TTC549 (cell line): ENCODE data around the gene USP36.
"Not testable (repeated sequence)": the region's sequence is repeated elsewhere in the genome, so short reads cannot be mapped to it uniquely, and the experiment has no call there.

Experiments used
- FAIRE-seq: peaks from 2 replicates; lab custom pipeline; 2012; peaks lifted over from hg19 to GRCh38; lab: Jason Lieb, UNC

Gene USP36

DNA sequence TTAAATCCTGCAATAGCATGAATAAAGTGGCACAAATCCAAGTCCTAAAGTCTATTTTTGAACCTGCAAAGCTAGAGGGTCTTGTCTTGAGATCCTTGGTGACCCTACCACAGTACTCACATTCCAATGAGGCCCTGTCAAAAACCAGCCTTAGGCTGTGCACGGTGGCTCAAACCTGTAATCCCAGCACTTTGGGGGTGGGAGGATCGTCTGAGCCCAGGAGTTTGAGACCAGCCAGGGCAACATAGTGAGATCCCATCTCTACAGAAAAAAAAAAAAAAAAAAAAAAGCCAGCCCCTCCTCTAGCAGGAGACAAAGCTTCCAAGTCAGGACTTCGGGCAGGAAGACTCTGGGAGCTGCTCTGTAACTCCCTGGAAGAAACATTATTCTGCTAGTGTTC is 74.8 kb downstream of the USP36 start:
- no peak for FAIRE-seq

DNA sequence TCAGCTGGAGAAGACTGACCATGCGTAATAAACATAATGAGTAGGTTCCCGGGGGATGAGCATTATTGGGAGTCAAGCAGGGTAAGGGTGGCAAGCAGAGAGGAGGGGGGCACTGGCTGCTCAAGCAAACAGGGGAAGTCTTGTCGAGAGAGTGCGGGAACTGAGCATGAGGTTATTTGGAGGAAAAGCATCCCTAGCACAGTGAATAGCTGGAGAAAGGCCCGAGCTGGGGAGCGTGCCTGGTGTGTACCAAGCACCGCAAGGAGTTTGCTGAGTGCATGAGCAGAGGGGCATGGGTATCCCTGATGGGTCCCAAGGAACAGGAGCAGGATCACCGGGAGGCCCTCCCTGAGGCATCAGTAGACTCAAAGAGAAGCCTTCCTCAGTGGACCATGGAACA is 75.7 kb downstream of the USP36 start:
- no peak for FAIRE-seq

DNA sequence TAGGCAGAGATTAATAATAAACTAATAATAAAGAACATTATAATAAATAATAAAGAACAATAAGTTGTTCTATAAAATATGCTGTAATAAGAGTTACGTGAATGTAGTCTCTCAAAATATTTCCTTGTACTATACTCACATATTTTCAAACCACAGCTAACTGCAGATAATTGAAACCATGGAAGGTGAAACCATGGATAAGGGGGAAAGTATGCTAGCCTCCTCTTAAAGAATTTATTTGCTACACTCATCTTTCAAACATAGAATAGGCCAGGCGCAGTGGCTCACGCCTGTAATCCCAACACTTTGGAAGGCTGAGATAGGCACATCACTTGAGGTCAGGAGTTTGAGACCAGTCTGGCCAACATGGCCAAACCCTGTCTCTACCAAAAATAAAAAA is 77.1 kb downstream of the USP36 start:
- no peak for FAIRE-seq

DNA sequence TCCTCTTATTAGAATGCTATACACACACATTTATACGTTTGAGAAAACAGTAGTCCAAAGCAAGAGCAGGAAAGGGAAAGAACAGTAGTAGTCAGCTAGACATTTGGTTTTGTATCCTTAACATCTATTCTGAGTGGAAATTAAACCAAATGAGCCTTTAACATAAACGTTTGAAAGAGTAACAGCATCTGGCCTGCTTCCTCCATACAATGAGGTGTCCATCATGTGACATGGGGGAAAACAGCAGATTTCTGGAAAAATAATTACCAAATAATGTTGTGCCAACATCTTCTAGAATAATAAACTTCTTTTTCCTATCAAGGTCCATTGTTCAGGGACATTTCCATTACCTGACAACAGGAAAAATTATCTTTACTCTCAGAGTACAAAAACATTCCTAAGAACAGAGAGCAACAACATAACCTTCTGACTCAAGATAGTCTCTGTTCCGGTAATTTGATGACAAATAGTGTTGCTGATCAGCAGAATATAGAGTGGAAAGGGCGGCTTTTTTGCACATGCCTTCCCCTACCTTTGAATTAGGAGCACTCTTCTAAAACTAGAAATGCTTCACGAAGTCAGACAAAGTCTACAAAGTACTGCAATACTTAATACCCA is 78.7 kb downstream of the USP36 start:
- no peak for FAIRE-seq

DNA sequence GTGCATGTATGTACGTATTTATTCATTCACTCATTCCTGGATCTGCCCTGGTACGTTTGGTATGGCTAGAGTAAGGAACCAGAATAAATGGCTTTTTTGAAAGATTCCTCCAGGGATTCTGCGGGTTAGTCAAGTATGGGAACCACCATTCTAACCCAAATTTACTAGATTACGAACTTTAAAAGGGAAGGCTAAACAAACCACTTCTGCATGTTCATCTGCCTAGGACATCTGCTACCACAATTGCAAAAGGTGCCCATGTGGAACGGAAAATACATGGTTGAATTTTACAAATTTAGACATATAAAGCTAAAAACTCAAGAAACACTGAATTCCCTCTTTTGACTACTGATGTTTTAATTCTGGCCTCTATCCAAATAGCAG is 80.7 kb downstream of the USP36 start:
- no peak for FAIRE-seq

DNA sequence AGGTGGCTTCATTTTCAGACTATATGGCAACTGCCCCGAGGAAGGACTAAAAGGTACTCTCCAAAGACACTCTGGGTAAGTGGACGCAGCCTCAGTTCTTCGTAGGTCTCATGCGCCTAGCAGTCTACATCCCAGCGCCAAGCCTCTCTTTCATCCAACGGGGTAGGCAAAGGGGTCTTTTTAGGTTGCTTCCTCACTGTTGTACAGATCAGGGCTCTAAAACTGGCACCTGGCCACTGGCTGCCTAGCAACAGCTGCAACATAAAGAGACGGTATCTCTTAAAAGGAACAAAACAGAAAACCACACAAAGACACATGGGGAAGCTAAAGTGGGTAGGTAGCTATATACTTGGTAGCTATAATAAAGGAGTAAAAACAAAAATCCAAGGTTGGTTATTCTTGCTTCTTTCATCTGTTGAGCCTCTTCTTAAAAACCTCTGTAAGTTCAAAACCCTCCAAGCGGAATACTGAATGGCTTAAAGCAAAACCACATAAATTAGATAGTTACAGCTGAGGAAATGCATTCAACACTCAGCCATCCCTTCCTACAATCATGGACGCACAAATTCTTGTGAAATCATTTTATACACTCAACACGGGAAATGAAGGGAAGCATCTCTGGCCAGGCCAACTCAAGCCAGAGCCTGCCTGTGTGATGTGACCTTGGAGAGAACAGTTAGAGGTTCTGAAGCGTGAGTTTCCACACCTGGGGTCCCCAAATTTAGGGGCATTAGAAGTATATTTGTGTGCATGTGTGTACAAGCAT is 81.2 kb downstream of the USP36 start:
- FAIRE-seq = no peak

DNA sequence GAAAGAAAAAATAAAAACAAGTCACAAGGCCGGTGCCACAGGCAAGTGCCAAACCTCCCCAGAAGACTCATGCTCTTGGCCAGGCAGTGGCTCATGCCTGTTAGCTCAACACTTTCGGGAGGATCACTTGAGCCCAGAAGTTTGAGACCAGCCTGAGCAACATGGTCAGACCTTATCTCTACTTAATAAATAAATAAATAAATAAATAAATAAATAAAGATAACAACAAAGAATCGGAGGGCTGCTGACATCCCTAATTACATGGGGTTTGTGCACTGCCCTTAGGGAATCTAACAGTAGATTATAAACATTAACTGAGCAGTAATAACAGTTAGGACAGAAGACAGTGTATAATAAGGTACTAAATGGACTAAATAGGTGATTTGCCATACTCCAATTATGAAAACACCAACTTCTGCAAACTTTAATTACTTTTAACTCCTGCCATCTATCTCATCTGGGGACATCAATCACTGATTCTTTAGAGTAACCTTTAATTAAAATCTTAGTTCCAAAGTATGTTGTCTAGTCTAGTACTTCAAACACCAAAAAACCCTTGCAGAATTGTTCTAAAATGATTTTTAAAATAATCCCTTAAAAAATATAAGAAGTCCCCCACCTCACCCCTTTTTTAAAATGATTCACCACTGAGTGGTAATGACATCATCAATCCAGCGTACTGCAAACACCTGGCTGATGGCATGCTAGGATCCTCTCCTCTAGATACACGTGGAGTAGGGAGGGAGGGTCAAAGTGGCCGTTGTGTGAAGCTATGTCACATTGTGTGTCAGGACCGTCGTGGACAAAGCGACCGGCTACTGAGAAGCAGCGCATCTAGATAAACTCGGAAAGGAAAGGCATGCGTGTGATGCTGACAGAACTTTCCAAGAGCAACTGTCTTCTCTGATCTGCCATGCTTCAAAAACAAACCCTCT is 87.0 kb downstream of the USP36 start:
- no peak for FAIRE-seq

DNA sequence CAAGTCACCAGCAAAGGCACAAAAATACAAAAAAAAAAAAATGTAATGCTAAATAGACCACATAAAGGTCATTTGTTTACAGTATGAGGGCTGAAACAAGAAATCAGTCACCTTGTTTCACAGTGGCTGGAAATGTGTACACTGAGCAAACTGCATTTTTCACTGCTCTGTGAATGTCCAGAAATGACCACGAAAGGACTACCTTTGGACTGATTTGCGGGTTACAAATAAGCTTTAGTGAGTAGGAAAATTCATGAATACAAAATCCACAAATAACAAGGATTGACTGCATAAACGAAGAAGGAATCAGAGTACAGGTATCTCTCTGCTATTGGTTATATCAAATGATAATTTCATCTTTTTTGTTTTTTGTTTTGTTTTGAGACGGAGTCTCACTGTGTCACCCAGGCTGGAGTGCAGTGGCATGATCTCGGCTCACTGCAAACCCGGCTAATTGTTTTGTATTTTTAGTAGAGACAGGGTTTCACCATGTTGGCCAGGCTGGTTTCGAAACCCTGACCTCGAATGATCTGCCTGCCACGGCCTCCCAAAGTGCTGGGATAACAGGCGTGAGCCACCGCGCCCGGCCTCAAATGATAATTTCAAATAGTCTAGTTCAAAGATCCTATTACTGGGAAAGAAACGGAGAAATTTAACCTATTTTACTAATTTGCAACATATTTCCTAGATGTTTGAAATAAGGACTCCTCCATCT is 89.0 kb downstream of the USP36 start:
- no peak for FAIRE-seq

DNA sequence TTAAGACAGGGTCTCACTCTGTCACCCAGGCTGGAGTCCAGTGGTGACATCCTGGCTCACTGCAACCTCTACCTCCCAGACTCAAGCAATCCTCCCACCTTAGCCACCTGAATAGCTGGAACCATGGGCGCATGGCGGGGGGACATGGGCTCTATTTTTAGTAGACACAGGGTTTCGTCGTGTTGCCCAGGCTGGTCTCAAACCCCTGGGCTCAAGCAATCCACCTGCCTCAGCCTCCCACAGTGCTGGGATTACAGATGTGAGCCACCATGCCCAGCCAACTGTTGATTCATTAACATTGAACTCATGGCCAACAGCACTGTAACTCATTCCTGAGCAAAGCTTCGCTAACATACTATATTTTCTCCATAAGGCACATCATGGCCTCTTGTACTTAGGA is 89.6 kb downstream of the USP36 start:
- not testable (repeated sequence) for FAIRE-seq

DNA sequence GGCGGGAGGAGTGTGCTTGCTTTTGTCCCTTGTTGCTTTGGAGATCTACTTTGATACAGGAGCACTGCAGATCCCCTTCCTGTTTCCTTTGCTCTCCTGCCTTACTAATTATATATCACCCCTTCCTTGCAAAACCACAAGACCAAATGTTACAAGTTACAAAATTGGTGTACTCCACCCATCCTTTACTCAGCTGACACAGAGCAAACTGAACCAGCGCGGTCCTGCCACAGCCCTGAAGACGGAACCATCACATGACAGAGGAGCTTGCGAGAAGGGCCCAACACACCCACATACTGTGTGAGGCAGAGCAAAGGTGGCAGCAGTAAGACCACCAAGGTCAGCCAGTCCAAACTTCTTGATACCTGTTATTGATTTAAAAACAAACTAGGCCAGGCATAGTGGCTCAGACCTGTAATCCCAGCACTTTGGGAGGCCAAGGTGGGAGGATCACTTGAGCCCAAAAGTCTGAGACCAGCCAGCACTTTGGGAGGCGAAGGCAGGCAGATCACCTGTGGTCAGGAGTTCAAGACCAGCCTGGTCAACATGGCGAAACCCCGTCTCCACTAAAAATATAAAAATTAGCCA is 91.8 kb downstream of the USP36 start:
- FAIRE-seq = no peak

DNA sequence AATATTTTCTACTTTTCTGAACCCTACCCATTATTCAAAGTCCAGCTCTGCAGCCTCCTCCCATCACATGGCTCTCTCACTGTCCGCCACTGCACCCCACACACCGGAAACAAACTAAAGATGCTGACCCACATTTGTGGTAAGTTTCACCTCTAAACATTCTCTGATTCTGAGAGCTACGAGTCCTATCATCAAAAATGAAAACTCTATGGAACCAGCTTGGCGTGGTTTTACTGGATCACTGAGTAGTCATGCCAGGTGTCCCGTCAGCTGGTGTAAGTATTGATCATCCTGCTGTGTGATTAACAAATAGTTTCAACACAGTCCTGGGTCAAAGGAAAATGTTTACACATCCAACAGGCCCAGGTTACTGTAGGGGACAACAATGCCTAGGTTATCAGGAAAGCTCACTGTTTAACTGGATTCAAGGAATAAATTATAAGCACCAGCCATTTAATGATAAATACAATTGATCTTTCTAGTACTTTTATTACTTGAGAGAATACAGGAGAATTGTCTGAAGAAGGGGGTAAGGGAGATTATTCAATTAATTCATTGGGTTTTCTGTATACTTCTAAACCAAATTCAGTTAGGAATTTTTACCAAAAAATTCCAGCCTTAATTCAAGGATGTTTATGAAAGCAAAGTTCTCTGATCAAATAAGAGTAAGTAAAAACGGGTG is 92.4 kb downstream of the USP36 start:
- no peak for FAIRE-seq

DNA sequence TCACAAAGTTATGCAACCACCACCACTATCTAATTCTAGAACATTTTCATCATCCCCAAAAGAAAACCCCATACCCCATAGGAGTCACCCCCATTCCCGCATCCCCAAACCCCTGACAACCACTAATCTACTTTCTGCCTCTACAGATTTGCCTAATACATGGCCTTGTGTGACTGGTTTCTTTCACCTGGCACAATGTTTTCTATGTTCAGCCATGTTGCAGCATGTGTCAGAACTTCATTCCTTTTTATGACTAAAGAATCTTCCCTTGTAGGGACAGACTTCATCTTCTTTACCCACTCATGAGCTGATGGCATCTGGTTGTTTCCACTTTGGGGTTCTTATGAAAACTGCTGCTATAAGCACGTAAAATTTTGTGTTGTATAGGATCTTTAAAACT is 93.1 kb downstream of the USP36 start:
- no peak for FAIRE-seq

DNA sequence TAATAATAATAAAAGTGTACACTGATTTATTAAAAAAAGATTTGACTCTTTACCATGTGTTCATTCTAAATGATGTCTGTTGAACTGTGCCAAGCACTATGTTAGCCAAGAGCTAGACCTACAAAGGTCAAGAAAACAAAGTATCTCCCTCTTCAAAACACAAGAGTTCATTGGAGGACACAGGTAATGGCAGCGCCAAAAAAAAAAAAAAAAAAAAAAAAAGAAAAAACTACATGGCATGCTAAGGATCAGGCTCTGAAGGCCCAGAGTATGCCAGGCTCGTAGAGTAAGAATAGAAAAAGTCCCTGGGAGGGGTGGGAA is 93.7 kb downstream of the USP36 start:
- no peak for FAIRE-seq

DNA sequence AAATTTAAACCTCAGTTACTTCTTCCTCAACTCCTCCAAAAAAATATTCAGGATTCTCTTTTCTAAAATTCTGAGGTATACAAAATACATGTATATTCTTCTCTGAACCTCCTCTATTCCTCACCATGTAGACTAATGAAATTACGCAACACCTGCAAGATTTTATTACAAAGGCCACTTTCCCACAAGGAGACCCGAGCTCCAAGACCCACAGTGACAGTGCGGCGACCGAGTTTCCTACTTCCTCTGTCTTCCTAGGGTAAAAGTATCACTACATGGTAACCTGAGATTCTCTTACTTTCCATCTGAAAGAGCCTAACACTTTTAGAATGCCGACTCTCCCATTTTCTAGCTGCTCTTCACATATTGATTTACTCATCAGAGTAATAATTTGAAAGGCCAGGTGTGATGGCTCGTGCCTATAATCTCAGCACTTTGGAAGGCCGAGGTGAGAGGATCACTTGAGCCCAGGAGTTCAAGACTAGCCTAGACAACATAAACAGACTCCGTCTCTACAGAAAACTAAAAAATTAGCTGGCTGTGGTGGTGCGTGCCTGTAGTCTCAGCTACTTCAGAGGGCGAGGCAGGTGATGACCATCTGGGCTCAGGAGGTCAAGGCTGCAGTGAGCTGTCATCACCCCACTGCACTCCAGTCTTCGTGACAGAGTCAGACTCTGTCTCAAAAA is 94.2 kb downstream of the USP36 start:
- no peak for FAIRE-seq
